Hematopoietic multipotent progenitor cell treated with erythropoietin and hydrocortisone succinate and interleukin-3 and kit ligand, for 15 days (in vitro differentiated cells): ENCODE results near the gene PM20D2.

ENCODE experiments used
- DNase-seq: peaks from one replicate; pipeline ENCODE4 v3.0.0-alpha.2; 2015; ENCODE audit warnings: low spot score

Gene PM20D2

DNA sequence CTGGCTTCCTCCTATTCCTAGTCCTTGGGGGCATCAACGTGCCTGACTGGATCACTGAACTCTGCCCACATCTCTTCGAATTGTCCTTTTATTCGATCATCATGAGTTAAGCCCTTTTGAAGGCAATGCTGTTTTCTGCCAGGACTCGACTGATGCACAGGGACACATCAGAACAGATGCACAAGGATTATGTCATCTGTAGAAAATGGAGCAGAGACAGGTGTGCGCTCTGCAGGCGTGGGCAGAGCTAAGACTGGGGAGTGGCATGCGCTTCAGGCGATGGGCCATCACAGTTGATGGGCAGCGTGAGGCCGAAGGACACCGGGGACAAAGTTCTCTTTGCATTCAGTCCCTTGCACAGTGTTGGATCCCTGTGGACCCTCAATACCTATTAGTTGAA is 58.2 kb downstream of the PM20D2 start:
- no peak for DNase-seq

DNA sequence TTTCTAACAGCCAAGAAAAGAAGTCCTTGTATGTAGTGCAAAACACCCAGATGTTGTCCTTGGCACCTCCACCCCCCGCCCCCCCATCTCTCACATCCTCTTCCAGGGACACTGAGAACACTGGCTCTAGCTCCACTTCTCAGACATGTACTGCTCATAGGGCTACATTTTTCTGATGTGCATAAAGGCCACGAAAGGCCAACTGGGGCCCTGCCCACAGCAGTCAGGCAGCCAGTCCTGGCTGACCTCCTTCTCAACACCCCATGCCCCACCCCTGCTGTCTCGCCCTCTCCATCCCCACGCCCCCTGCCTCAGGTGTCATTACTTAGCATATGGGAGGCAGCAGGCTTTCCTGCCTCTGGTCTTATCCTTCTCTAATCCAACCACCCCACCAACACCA is 60.0 kb downstream of the PM20D2 start:
- no peak for DNase-seq

DNA sequence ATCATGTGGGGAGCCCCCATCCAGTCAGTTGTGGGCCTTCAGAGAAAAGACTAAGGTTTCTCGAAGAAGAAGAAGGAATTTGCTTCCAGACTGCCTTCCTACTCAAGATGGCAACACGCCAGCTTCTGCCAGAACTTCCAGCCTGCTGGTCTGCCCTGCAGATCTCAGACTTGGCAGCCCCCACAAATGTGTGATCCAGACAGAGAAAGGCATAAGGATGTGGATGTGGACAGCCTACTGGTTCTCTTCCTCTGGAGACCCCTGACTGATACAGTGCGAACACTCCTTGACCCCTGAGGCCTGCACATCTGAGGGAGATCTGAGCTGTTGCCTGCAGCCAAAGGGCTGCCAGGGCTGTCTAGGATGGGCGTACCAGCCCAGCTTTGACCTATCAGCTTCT is 62.7 kb downstream of the PM20D2 start:
- no peak for DNase-seq

DNA sequence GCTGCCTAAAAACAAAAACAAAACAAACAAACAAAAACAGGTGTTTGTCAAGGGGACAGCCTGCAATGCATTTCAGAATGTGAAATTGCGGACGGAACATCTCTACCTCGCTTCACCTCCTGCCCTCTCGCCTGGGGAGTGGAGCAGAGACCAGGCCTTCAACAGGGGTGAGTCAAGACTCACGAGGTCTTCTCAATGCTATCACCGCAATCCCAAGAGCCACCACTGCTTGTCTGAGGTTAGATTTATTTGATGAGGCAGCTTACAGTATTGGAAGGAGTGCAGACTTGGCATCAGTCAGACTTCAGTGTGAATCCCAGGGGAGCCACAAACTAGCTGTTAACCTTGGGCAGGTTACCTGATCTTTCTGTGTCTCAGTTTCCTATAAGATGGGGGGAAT is 63.6 kb downstream of the PM20D2 start:
- no peak for DNase-seq

DNA sequence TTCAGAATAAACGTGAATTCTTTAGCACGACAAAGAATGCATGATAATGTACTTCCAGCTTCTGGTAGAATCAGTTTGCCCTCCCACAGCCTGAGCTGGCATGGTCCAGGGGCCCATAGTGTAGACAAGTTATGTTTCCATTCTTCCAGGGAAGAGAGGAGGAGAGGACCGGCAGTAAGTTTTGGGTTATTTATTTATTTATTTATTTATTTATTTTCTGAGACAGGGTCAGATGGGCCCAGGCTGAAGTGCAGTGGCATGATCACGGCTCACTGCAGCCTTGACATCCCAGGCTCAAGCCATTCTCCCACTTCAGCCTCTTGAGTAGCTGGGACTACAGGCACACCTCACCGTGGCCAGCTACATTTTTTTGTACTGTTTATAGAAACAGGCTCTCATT is 66.6 kb downstream of the PM20D2 start:
- DNase-seq: no peak

DNA sequence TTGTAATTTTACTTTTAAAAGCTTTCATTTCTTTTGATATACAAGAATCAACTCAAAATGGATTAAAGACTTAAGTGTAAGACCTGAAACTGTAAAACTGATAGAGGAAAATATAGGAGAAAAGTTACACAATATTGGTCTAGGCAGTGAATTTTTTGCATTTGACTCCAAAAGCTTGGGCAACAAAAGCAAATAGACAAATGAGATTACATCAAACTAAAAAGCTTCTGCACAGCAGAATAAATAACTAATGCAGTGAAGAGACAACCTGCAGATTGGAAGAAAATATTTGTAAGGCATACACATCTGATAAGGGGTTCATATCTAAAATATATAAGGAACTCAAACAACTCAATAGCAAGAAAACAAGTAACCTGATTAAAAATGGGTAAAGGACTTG is 68.3 kb downstream of the PM20D2 start:
- no peak for DNase-seq
